Measurements from ENCODE around the gene CHSY3.

Gene CHSY3

DNA sequence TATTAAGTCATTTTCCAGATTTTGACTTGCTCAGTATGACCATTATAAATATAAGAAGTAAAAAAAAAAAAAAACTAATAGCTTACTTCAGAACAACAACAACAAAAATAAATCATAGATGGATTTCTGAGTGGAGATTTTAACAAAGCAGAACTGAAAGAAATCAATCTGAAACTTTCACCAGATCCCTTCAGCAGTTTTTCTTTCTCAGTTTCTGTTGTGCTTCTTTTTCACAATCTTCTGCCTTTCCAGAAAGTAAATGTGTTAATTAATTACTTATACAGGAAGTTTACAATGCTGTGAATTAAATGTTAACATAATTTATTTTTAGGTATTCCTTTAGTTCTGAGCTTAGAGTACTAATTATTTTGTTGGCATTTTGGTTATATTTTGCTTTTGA lies 73.5 kb downstream of the CHSY3 start:
- no peak for DNase-seq (ENCODE audit: low read depth, low spot score)
- in situ Hi-C loops (cut with HindIII; ENCODE audit: low sequenced_read_pairs): no loop called here
- TF ChIP-seq, protein P1, sequence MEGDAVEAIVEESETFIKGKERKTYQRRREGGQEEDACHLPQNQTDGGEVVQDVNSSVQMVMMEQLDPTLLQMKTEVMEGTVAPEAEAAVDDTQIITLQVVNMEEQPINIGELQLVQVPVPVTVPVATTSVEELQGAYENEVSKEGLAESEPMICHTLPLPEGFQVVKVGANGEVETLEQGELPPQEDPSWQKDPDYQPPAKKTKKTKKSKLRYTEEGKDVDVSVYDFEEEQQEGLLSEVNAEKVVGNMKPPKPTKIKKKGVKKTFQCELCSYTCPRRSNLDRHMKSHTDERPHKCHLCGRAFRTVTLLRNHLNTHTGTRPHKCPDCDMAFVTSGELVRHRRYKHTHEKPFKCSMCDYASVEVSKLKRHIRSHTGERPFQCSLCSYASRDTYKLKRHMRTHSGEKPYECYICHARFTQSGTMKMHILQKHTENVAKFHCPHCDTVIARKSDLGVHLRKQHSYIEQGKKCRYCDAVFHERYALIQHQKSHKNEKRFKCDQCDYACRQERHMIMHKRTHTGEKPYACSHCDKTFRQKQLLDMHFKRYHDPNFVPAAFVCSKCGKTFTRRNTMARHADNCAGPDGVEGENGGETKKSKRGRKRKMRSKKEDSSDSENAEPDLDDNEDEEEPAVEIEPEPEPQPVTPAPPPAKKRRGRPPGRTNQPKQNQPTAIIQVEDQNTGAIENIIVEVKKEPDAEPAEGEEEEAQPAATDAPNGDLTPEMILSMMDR (IDR thresholded peaks at IDR 0.05; ENCODE audit: low read depth, low read length): no peak
- H3K4me3 ChIP-seq (ENCODE audit: low read depth, low read length): no peak overlapping the region

DNA sequence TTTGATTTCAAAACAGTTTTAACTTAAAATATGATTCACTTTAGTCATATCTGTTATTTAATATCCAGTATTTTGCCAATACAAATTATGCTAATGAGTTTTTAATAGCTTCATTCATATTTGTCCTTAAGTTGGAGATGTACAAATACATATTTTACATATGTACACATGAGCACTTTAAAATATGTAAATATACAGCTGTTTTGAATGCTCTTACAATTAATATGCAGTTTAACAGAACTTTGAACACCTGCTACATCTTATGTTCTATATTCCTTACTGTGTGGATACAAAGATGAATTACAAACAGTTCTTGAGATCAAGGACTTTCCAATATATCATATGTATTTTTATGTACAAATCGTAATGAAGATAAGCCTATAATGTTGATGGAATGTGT lies 74.0 kb downstream of the CHSY3 start:
- TF ChIP-seq, protein P1 (IDR thresholded peaks at IDR 0.05; ENCODE audit: low read depth, low read length): no peak
- in situ Hi-C loops (cut with HindIII; ENCODE audit: low sequenced_read_pairs): no loop called here
- DNase-seq (ENCODE audit: low read depth, low spot score): no peak
- H3K4me3 ChIP-seq (ENCODE audit: low read depth, low read length): no peak overlapping the region

DNA sequence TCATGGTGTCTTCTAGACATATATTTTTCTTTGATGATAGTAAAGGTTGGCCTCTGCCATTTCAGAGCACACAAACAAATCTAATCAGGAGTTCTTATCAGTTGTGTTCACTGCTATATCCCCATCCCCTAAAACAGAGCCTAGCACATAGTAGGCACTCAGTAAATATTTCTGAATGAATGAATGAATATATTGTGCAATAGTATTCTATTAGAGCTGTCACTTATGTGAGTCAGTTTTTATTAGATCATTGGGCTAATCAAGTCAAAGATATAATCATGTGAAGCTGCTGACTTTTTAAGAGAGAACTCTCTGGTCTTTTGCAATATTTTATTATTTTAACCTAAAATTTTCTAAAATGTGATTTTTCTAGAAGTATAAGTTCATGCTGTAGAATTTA lies 84.2 kb downstream of the CHSY3 start:
- H3K4me3 ChIP-seq (ENCODE audit: low read depth, low read length): no peak overlapping the region
- TF ChIP-seq, protein P1 (IDR thresholded peaks at IDR 0.05; ENCODE audit: low read depth, low read length): no peak
- DNase-seq (ENCODE audit: low read depth, low spot score): no peak
- in situ Hi-C loops (cut with HindIII; ENCODE audit: low sequenced_read_pairs): no loop called here

DNA sequence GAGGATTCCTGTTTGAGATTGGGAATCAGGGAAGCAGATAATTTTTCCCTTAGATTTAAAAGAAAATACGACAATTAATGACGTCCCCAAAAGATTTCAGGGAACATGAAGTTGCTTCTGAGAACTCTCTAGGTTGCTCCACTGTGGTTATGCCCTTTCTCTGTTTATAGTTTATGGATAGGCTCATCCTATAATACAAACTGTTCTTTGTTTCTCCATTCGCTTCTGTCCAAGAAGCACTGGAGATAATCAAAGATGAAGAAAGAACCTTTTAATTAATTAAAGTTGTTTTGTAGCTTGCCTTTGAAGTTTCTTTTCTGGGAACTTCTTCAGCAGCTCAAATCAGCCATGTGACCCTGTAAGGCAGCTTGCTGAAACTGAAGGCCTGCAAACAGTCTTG lies 87.5 kb downstream of the CHSY3 start:
- TF ChIP-seq, protein P1 (IDR thresholded peaks at IDR 0.05; ENCODE audit: low read depth, low read length): no peak
- H3K4me3 ChIP-seq (ENCODE audit: low read depth, low read length): no peak overlapping the region
- no peak for DNase-seq (ENCODE audit: low read depth, low spot score)
- in situ Hi-C loops (cut with HindIII; ENCODE audit: low sequenced_read_pairs): no loop called here

DNA sequence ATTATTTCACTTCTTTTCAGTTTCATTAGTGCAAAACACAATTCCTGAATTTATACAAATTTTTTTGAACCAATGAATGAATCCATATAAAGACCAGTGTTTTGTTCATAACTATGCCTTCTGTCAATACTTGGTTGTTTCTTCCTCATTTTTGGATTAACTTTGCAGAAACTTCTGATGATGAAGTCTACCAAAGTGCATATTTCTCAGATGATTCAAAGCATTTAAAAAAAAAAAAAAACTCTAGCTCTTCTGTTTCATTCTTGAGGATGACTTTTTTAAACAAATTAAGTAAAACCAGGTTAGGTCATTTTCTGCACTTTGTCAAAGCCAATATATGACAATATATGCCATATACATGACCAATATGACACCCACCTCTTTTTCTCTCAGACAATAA lies 92.6 kb downstream of the CHSY3 start:
- in situ Hi-C loops (cut with HindIII; ENCODE audit: low sequenced_read_pairs): no loop called here
- DNase-seq (ENCODE audit: low read depth, low spot score): peak; percentile 62
- TF ChIP-seq, protein P1 (IDR thresholded peaks at IDR 0.05; ENCODE audit: low read depth, low read length): no peak
- no peak overlapping the region for H3K4me3 ChIP-seq (ENCODE audit: low read depth, low read length)

DNA sequence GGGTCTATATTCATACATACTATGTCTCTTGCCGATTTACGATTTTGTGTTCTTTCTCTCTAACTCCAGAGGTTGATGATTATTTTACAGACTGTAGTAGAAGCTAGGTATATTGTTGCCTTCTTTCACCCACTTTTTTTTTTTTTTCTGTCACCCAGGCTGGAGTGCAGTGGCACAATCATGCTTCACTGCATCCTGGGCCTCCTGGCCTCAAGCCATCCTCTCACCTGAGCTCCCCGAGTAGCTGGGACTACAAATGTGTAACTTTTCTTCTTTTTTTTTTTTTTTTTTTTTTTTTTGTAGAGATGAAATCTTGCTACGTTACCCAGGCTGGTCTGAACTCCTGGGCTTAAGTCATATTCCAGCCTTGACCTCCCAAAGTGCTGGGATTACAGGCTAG lies 96.2 kb downstream of the CHSY3 start:
- no peak overlapping the region for H3K4me3 ChIP-seq (ENCODE audit: low read depth, low read length)
- in situ Hi-C loops (cut with HindIII; ENCODE audit: low sequenced_read_pairs): no loop called here
- no peak for DNase-seq (ENCODE audit: low read depth, low spot score)
- TF ChIP-seq, protein P1 (IDR thresholded peaks at IDR 0.05; ENCODE audit: low read depth, low read length): no peak

DNA sequence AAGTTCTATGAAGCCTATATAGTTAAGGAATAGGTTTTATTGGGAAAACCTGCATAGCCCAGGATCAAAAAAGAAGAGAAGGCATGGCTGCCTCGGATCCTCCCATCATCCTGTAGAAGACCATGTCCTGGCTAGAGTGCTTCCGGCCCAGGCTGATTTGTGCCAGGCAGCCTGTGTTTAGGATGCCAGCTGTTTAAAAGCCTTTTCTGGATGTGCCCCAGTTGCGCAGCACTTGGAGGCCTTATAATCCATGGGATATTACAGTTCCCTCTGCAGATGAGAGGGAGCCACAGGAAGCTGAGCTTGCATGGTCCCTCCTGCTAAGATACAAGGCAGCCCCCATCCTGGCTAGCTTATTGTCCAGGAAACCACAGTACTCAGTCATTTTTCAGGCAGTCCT lies 97.9 kb downstream of the CHSY3 start:
- no peak for DNase-seq (ENCODE audit: low read depth, low spot score)
- TF ChIP-seq, protein P1 (IDR thresholded peaks at IDR 0.05; ENCODE audit: low read depth, low read length): no peak
- H3K4me3 ChIP-seq (ENCODE audit: low read depth, low read length): no peak overlapping the region
- in situ Hi-C loops (cut with HindIII; ENCODE audit: low sequenced_read_pairs): no loop called here
